Thyroid gland (tissue), 4 donors: Measurements from ENCODE around the gene WWC2. TPM values are rescaled to one million over a fixed set of nuclear protein-coding genes. Genes with fewer than 3 reads are reported as not detected.

Experiments used
- DNase-seq, 2 donors: peaks; one replicate each; pipeline ENCODE4 v3.0.0-alpha.2; 2019
- H3K27ac ChIP-seq, 3 donors: fragments of 200-600 bp; sonication (generic); 1 replicate in 2 of 3; 2 replicates in 1 of 3; pipeline ENCODE4 v1.5.1; 2016 to 2019; ENCODE audit warnings: mild to moderate bottlenecking in 1 of 3, moderate library complexity in 1 of 3
- H3K27me3 ChIP-seq: fragments of 200-600 bp; sonication (generic); one replicate; pipeline ENCODE4 v1.5.1; 2019
- H3K36me3 ChIP-seq, 2 donors: fragments of 200-600 bp; sonication (generic); one replicate each; pipeline ENCODE4 v1.5.1; 2016 to 2019
- H3K4me1 ChIP-seq, 2 donors: fragments of 200-600 bp; sonication (generic); one replicate each; pipeline ENCODE4 v1.5.1; 2017 to 2019
- H3K4me3 ChIP-seq, 3 donors: fragments of 200-600 bp; sonication (generic); replicated peaks in 1 of 3; 1 replicate in 2 of 3; 2 replicates in 1 of 3; pipeline ENCODE4 v1.5.1; 2016; ENCODE audit warnings: mild to moderate bottlenecking in 1 of 3
- H3K9me3 ChIP-seq: fragments of 200-600 bp; sonication (generic); one replicate; pipeline ENCODE4 v1.5.1; 2017
- POLR2A ChIP-seq, 2 donors: fragments of 450-650 bp; IDR thresholded peaks; one replicate each; pipeline ENCODE4 v1.6.1; 2017; ENCODE audit warnings: antibody characterized with exemption in 2 of 2, mild to moderate bottlenecking in 2 of 2, moderate library complexity in 1 of 2
- WGBS, 2 donors: methylation state at CpG; one replicate each; pipeline ENCODE4 v1.1.5; 2017; 5-methylcytosine and 5-hydroxymethylcytosine counted together
- intact Hi-C: fragments of 100-400 bp; cut with DNase I; formaldehyde crosslinking; loops from one replicate; pipeline ENCODE4 v1.15.1; 2023
- total RNA-seq, 4 donors: library from RNA; depleted of rRNA; stranded (reverse); fragments of >200 nt; gene quantifications; one replicate each; pipeline ENCODE4 v1.2.3, GENCODE V29; 2016
- TF ChIP-seq, protein P1 (sequence below), 6 experiments: fragments of 200-600 bp in 3 of 6; fragments of 450-650 bp in 3 of 6; sonication (generic) in 3 of 6; IDR thresholded peaks; one replicate each; pipeline ENCODE4 v1.5.1; 2016 to 2019; ENCODE audit warnings: antibody characterized with exemption in 6 of 6, mild to moderate bottlenecking in 2 of 6, inconsistent platforms in 1 of 6, moderate library complexity in 1 of 6

WWC2 gene
- total RNA-seq, 4 donors from 2014 or later = 44.6 to 87.4 (median 53.5) TPM

DNA sequence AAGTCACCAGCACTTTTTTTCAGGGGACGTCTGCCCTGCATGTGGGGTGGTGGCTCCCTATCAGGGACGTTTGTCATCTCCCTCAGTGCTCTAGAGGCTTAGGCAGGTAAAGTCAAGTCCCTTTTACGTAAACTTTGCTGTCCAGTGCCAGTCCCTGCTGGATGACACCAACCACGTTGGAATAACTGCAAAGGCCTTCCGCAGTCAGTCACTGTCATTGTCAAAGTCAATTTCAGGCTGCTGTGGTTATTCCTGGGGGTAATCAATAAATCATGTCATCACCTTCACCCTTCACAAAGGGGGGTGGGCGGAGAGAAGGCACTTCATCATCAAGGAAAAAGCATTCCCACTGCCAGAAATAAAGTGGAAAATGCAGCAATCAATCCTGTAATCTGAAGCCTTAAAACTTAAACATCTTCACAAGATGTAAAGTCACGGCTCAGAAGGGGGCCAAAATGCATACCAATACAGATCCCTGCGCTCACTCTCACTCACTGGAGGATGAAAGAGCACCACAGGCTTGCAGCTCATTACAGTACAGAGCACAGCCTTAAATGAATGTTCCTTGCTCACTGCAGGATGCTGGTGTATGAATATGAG is 164.8 kb downstream of the WWC2 start:
- DNase-seq = no peak
- no peak for TF ChIP-seq POLR2A (IDR thresholded peaks at IDR 0.05)
- TF ChIP-seq, protein P1, sequence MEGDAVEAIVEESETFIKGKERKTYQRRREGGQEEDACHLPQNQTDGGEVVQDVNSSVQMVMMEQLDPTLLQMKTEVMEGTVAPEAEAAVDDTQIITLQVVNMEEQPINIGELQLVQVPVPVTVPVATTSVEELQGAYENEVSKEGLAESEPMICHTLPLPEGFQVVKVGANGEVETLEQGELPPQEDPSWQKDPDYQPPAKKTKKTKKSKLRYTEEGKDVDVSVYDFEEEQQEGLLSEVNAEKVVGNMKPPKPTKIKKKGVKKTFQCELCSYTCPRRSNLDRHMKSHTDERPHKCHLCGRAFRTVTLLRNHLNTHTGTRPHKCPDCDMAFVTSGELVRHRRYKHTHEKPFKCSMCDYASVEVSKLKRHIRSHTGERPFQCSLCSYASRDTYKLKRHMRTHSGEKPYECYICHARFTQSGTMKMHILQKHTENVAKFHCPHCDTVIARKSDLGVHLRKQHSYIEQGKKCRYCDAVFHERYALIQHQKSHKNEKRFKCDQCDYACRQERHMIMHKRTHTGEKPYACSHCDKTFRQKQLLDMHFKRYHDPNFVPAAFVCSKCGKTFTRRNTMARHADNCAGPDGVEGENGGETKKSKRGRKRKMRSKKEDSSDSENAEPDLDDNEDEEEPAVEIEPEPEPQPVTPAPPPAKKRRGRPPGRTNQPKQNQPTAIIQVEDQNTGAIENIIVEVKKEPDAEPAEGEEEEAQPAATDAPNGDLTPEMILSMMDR (IDR thresholded peaks at IDR 0.05) = no peak
- Histone ChIP-seq H3K36me3 (peaks cover 28 to 35% of the 10 kb centered on the region in 2 donors), H3K4me1 (peaks cover 5 to 11% of the 10 kb centered on the region in 2 donors), H3K27ac (no peak overlapping the region), H3K27me3 (no peaks in the 10 kb centered on the region), H3K9me3 (no peaks in the 10 kb centered on the region), H3K4me3 (no peak overlapping the region)
- intact Hi-C loops = loop anchor here (5.0 kb wide), 1 partner anchor 327 kb away; no protein-coding TSS in a partner anchor
- 78 to 84% methylated on average over 8 of the region's 8 CpGs for WGBS, 2 donors

DNA sequence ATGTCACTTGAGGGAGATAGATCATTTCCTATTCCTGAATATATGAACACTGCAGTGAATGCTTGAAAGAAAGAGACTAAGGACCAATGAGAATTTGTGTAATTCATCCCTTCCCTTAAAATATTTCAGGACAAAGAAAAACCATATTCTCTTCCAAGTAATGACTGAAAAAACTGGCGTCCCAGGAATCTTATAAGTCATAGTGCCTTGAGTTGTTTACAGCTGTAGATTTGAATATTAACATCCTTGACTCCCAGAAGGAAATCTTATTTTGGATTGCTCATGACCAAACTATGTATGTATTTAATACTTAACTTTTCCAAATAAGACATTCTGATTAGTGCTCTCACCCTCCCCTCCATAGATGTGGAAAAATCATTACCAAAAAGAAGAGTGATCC is 165.6 kb downstream of the WWC2 start:
- Histone ChIP-seq H3K4me3 (no peak overlapping the region), H3K36me3 (peaks cover 33 to 36% of the 10 kb centered on the region in 2 donors), H3K27me3 (no peaks in the 10 kb centered on the region), H3K27ac (no peak overlapping the region), H3K9me3 (no peaks in the 10 kb centered on the region), H3K4me1 (peaks cover 5 to 11% of the 10 kb centered on the region in 2 donors)
- intact Hi-C loops = loop anchor here (5.0 kb wide), 1 partner anchor 327 kb away; no protein-coding TSS in a partner anchor
- no peak for TF ChIP-seq POLR2A (IDR thresholded peaks at IDR 0.05)
- TF ChIP-seq, protein P1 (IDR thresholded peaks at IDR 0.05) = no peak
- WGBS, 2 donors = 89 to 93% methylated on average over 1 of the region's 1 CpG
- DNase-seq = no peak

DNA sequence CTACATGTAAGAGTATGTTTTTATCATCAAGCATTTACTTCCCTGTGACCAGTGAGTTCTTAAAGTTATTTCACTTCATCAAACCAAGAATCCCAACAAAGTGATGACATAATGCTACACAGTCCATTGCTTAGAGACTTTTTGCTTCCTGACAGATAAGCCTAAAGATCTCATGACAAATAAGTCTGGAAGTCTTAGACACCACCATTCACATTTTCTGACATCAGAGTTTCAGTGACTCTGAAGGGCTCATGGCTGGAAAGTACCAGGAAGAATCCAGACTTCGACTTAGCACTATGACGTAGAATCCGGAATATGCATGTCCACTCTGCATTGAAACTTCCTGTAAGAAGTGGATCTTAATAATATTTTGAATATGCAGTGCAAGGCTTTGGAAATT is 167.3 kb downstream of the WWC2 start:
- Histone ChIP-seq H3K9me3 (no peaks in the 10 kb centered on the region), H3K36me3 (peaks cover 24 to 25% of the 10 kb centered on the region in 2 donors), H3K4me1 (peaks cover 5 to 11% of the 10 kb centered on the region in 2 donors), H3K4me3 (no peak overlapping the region), H3K27ac (no peak overlapping the region), H3K27me3 (no peaks in the 10 kb centered on the region)
- TF ChIP-seq, protein P1 (IDR thresholded peaks at IDR 0.05) = no peak
- DNase-seq = no peak
- WGBS, 2 donors = 91 to 97% methylated on average over 3 of the region's 3 CpGs
- intact Hi-C loops = no loop called here

DNA sequence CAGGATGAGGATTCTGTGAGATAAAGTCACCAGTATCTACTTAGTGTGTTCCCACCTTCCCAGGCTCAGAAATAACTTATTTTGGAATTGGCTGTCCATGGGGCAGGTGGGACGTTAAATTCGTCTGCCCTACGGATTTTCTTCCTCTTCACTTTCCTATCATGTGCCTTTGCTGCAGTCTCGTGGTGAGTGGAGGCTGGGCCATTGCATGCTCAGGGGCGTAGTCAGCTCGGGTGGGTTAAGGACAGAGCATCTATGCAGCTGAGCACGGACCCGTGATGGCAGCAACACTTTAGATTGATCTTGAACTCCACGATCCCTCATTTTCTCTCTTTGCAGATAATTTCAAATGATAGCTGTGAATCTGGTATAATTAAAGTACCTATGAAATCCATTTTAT is 169.5 kb downstream of the WWC2 start:
- Histone ChIP-seq H3K4me3 (no peak overlapping the region), H3K4me1 (no peaks in the 10 kb centered on the region), H3K27ac (no peak overlapping the region), H3K36me3 (peaks cover 23 to 24% of the 10 kb centered on the region in 2 donors), H3K9me3 (no peaks in the 10 kb centered on the region), H3K27me3 (no peaks in the 10 kb centered on the region)
- no peak for TF ChIP-seq POLR2A (IDR thresholded peaks at IDR 0.05)
- TF ChIP-seq, protein P1 (IDR thresholded peaks at IDR 0.05) = no peak
- no peak for DNase-seq
- intact Hi-C loops = no loop called here
- 93 to 97% methylated on average over 9 of the region's 9 CpGs for WGBS, 2 donors

DNA sequence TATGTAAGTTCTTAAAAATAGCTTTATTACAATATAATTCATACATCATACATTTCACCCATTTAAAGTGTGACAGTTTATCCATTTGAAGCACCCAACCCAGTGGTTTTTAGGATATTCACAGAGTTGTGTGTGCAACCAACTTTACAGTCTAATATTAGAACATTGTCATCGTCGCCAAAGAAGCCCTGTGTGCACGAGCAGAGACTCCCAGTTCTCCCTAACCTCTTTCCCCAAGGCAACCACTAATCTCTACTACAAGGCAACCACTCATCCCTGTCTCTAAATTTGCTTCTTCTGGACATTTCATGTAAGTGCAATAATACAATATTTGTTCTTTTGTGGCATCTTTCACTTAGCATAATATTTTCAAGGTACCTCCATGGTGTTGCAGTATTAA is 173.3 kb downstream of the WWC2 start:
- TF ChIP-seq POLR2A (IDR thresholded peaks at IDR 0.05) = no peak
- TF ChIP-seq, protein P1 (IDR thresholded peaks at IDR 0.05) = no peak
- intact Hi-C loops = no loop called here
- Histone ChIP-seq H3K36me3 (peaks cover 29 to 30% of the 10 kb centered on the region in 2 donors), H3K27me3 (no peaks in the 10 kb centered on the region), H3K4me1 (no peaks in the 10 kb centered on the region), H3K9me3 (no peaks in the 10 kb centered on the region), H3K27ac (no peak overlapping the region), H3K4me3 (no peak overlapping the region)
- DNase-seq = no peak
- WGBS, 2 donors = 92 to 93% methylated on average over 3 of the region's 3 CpGs
